IPS-20b (cell line): Measurements from ENCODE around the gene GALNT18.

Experiments
- H3K27ac ChIP-seq: one replicate; pipeline ENCODE4 v1.5.1; 2013; ENCODE audit warnings: low read length
- H3K27me3 ChIP-seq: 2 replicates; pipeline ENCODE4 v1.6.1; 2013; ENCODE audit warnings: mild to moderate bottlenecking, low read length, inconsistent platforms; ENCODE audit not compliant: insufficient read depth
- H3K36me3 ChIP-seq: 2 replicates; pipeline ENCODE4 v1.6.1; 2013; ENCODE audit warnings: low read depth, mild to moderate bottlenecking, inconsistent platforms, low read length, moderate library complexity; ENCODE audit not compliant: insufficient read depth
- H3K4me1 ChIP-seq: 2 replicates; pipeline ENCODE4 v1.6.1; 2013; ENCODE audit warnings: mild to moderate bottlenecking, control low read depth, inconsistent platforms, low read length, moderate library complexity; ENCODE audit not compliant: insufficient read depth
- H3K4me3 ChIP-seq: 2 replicates; pipeline ENCODE4 v1.5.1; 2013; ENCODE audit warnings: mild to moderate bottlenecking, low read length, inconsistent platforms
- H3K9ac ChIP-seq: 2 replicates; pipeline ENCODE4 v1.6.1; 2013; ENCODE audit warnings: low read depth, mild to moderate bottlenecking, inconsistent platforms, low read length, moderate library complexity
- H3K9me3 ChIP-seq: 2 replicates; pipeline ENCODE4 v1.6.1; 2013; ENCODE audit warnings: mild to moderate bottlenecking, low read depth, low read length, inconsistent platforms; ENCODE audit not compliant: insufficient read depth

GALNT18 gene

GRCh38 chr11:11383995-11384394, 237.8 kb downstream of the GALNT18 start:
- H3K4me1 ChIP-seq: peaks cover 4% of the 10 kb centered on the region; the same call in 1 of the 2 replicates
- H3K36me3 ChIP-seq: no peaks in the 10 kb centered on the region
- no peak overlapping the region for H3K27ac ChIP-seq
- no peak overlapping the region for H3K9ac ChIP-seq
- H3K4me3 ChIP-seq: no peak overlapping the region
- no peaks in the 10 kb centered on the region; the same call in 1 of the 2 replicates for H3K9me3 ChIP-seq
- no peaks in the 10 kb centered on the region for H3K27me3 ChIP-seq

GRCh38 chr11:11382858-11383532, 238.8 kb downstream of the GALNT18 start:
- H3K27ac ChIP-seq: no peak overlapping the region
- H3K4me3 ChIP-seq: no peak overlapping the region
- H3K9me3 ChIP-seq: no peaks in the 10 kb centered on the region; the same call in 1 of the 2 replicates
- no peaks in the 10 kb centered on the region for H3K27me3 ChIP-seq
- H3K36me3 ChIP-seq: no peaks in the 10 kb centered on the region
- no peak overlapping the region for H3K9ac ChIP-seq
- peaks cover 4% of the 10 kb centered on the region; the same call in 1 of the 2 replicates for H3K4me1 ChIP-seq

GRCh38 chr11:11381471-11382105, 240.2 kb downstream of the GALNT18 start:
- H3K4me3 ChIP-seq: no peak overlapping the region
- H3K9me3 ChIP-seq: no peaks in the 10 kb centered on the region; the same call in 1 of the 2 replicates
- no peak overlapping the region for H3K9ac ChIP-seq
- H3K4me1 ChIP-seq: no peaks in the 10 kb centered on the region
- H3K27ac ChIP-seq: no peak overlapping the region
- no peaks in the 10 kb centered on the region for H3K27me3 ChIP-seq
- no peaks in the 10 kb centered on the region for H3K36me3 ChIP-seq

- H3K4me1 ChIP-seq: no peaks in the 10 kb centered on the region
- H3K9ac ChIP-seq: no peak overlapping the region
- H3K9me3 ChIP-seq: no peaks in the 10 kb centered on the region; the same call in 1 of the 2 replicates
- H3K36me3 ChIP-seq: no peaks in the 10 kb centered on the region
- H3K27ac ChIP-seq: no peak overlapping the region
- H3K4me3 ChIP-seq: no peak overlapping the region
- no peaks in the 10 kb centered on the region for H3K27me3 ChIP-seq
These were observed 240.9 kb downstream of the GALNT18 start for GRCh38 chr11:11380883-11381282.

- no peaks in the 10 kb centered on the region for H3K4me1 ChIP-seq
- no peaks in the 10 kb centered on the region for H3K27me3 ChIP-seq
- no peak overlapping the region for H3K4me3 ChIP-seq
- no peak overlapping the region for H3K9ac ChIP-seq
- no peaks in the 10 kb centered on the region for H3K36me3 ChIP-seq
- no peaks in the 10 kb centered on the region; the same call in 1 of the 2 replicates for H3K9me3 ChIP-seq
- no peak overlapping the region for H3K27ac ChIP-seq
These were observed 241.5 kb downstream of the GALNT18 start for GRCh38 chr11:11380340-11380739.

GRCh38 chr11:11379661-11380060, 242.1 kb downstream of the GALNT18 start:
- Histone ChIP-seq H3K9ac (no peak overlapping the region), H3K4me1 (no peaks in the 10 kb centered on the region), H3K9me3 (no peaks in the 10 kb centered on the region; the same call in 1 of the 2 replicates), H3K4me3 (no peak overlapping the region), H3K36me3 (no peaks in the 10 kb centered on the region), H3K27ac (no peak overlapping the region), H3K27me3 (no peaks in the 10 kb centered on the region)

- Histone ChIP-seq H3K36me3 (no peaks in the 10 kb centered on the region), H3K4me3 (no peak overlapping the region), H3K27me3 (no peaks in the 10 kb centered on the region), H3K27ac (no peak overlapping the region), H3K4me1 (no peaks in the 10 kb centered on the region; the same call in 1 of the 2 replicates), H3K9ac (no peak overlapping the region), H3K9me3 (no peaks in the 10 kb centered on the region; the same call in 1 of the 2 replicates)
These were observed 243.4 kb downstream of the GALNT18 start for GRCh38 chr11:11378184-11378940.

GRCh38 chr11:11374358-11375148, 247.3 kb downstream of the GALNT18 start:
- Histone ChIP-seq H3K4me3 (no peak overlapping the region), H3K27ac (no peak overlapping the region), H3K9ac (no peak overlapping the region), H3K36me3 (no peaks in the 10 kb centered on the region), H3K4me1 (no peaks in the 10 kb centered on the region; the same call in 1 of the 2 replicates), H3K27me3 (no peaks in the 10 kb centered on the region), H3K9me3 (no peaks in the 10 kb centered on the region)

- H3K9me3 ChIP-seq: no peaks in the 10 kb centered on the region
- no peak overlapping the region for H3K4me3 ChIP-seq
- no peaks in the 10 kb centered on the region for H3K27me3 ChIP-seq
- H3K9ac ChIP-seq: no peak overlapping the region
- H3K27ac ChIP-seq: no peak overlapping the region
- H3K36me3 ChIP-seq: no peaks in the 10 kb centered on the region
- H3K4me1 ChIP-seq: no peaks in the 10 kb centered on the region; the same call in 1 of the 2 replicates
These were observed 247.9 kb downstream of the GALNT18 start for GRCh38 chr11:11373934-11374333.

- Histone ChIP-seq H3K27me3 (no peaks in the 10 kb centered on the region), H3K4me1 (no peaks in the 10 kb centered on the region; the same call in 1 of the 2 replicates), H3K9me3 (no peaks in the 10 kb centered on the region), H3K4me3 (no peak overlapping the region), H3K36me3 (no peaks in the 10 kb centered on the region), H3K27ac (no peak overlapping the region), H3K9ac (no peak overlapping the region)
These were observed 249.3 kb downstream of the GALNT18 start for GRCh38 chr11:11372461-11372860.

- Histone ChIP-seq H3K4me3 (no peak overlapping the region), H3K27me3 (no peaks in the 10 kb centered on the region), H3K4me1 (no peaks in the 10 kb centered on the region; the same call in 1 of the 2 replicates), H3K9ac (no peak overlapping the region), H3K36me3 (no peaks in the 10 kb centered on the region), H3K27ac (no peak overlapping the region), H3K9me3 (no peaks in the 10 kb centered on the region)
These were observed 250.9 kb downstream of the GALNT18 start for GRCh38 chr11:11370962-11371303.
